ENCODE measurements around the gene INSR. TPM values are rescaled to one million over a fixed set of nuclear protein-coding genes. Genes with fewer than 3 reads are reported as not detected.

Gene INSR
- total and polyA plus RNA-seq, 2 donors (not counting 3 experiments of a cell fraction or from before 2014, with no cell fraction given) = 4.9 to 19.5 TPM

- Histone ChIP-seq H4K20me1 (replicated peaks; ENCODE audit: control insufficient read depth, extremely low read depth, insufficient read depth, low read length) (no peaks in the 10 kb centered on the region), H3K27ac (ENCODE audit: insufficient read depth, low read depth, low read length) (peak overlapping the region; percentile 73), H3K4me2 (ENCODE audit: insufficient read depth, low read length) (no peak overlapping the region), H3K9ac (replicated peaks; ENCODE audit: extremely low read depth, insufficient read depth, low read length) (peak overlapping the region; percentile 22), H3K79me2 (ENCODE audit: control insufficient read depth, insufficient read depth, low read length) (no peaks in the 10 kb centered on the region), H3K36me3 (ENCODE audit: control insufficient read depth in 2 of 2, extremely low read depth in 1 of 2, insufficient read depth in 2 of 2, low read length in 2 of 2) (no peaks in the 10 kb centered on the region), H3K27me3 (ENCODE audit: control insufficient read depth in 2 of 2, insufficient read depth in 2 of 2, low read length in 2 of 2) (peaks cover 0 to 2% of the 10 kb centered on the region in 2 experiments), H2AFZ (ENCODE audit: low read depth, low read length) (no peak overlapping the region), H3K9me3 (replicated peaks; ENCODE audit: control insufficient read depth, insufficient read depth, low read length) (no peaks in the 10 kb centered on the region), H3K4me3 (replicated peaks in 1 of 3; ENCODE audit: insufficient read depth in 1 of 3, low read depth in 1 of 3, low read length in 3 of 3) (no peak overlapping the region), H3K9me1 (replicated peaks; ENCODE audit: control insufficient read depth, extremely low read depth, insufficient read depth, low read length) (no peaks in the 10 kb centered on the region), H3K4me1 (ENCODE audit: control insufficient read depth, extremely low read depth, insufficient read depth, low read length) (peaks cover 19% of the 10 kb centered on the region)
- FAIRE-seq (peak; percentile 96), DNase-seq (ENCODE audit: low read depth, low spot score) (peak; percentile 96)
- BruUV-seq (replicated peaks) = no TSS peak
- TF ChIP-seq POLR2A (IDR thresholded peaks at IDR 0.05; ENCODE audit: low read depth, low read length) = no peak
- peak; percentile 39 for TF ChIP-seq FOS (IDR thresholded peaks at IDR 0.05; ENCODE audit: borderline replicate concordance, insufficient read depth, low read length)
- dilution Hi-C loops (cut with MboI; ENCODE audit: extremely low pct_ligation_motif_present, low sequenced_read_pairs) = no loop called here
- POLR2A ChIA-PET = interaction anchor here (0.6 kb wide), 1 partner anchor 50 kb away, joined by 5 read pairs; no protein-coding TSS in a partner anchor
- intact Hi-C loops (cut with micrococcal nuclease) = loop anchor here (1.0 to 2.0 kb wide), 2 partner anchors 8 to 106 kb away; partner anchors contain the start of gene INSR
- CTCF ChIA-PET = interaction anchor here (0.6 to 1.0 kb wide), 3 partner anchors 40 to 167 kb away, joined by 3 read pairs; no protein-coding TSS in a partner anchor
Observed at GRCh38 chr19:7188698-7189629, 105.2 kb downstream of the INSR start.

- Histone ChIP-seq H3K4me3 (replicated peaks in 1 of 3; ENCODE audit: insufficient read depth in 1 of 3, low read depth in 1 of 3, low read length in 3 of 3) (no peak overlapping the region), H3K27me3 (ENCODE audit: control insufficient read depth in 2 of 2, insufficient read depth in 2 of 2, low read length in 2 of 2) (peaks cover 0 to 2% of the 10 kb centered on the region in 2 experiments), H3K9me1 (replicated peaks; ENCODE audit: control insufficient read depth, extremely low read depth, insufficient read depth, low read length) (no peaks in the 10 kb centered on the region), H2AFZ (ENCODE audit: low read depth, low read length) (no peak overlapping the region), H3K9ac (replicated peaks; ENCODE audit: extremely low read depth, insufficient read depth, low read length) (no peak overlapping the region), H3K27ac (ENCODE audit: insufficient read depth, low read depth, low read length) (no peak overlapping the region), H3K9me3 (replicated peaks; ENCODE audit: control insufficient read depth, insufficient read depth, low read length) (no peaks in the 10 kb centered on the region), H4K20me1 (replicated peaks; ENCODE audit: control insufficient read depth, extremely low read depth, insufficient read depth, low read length) (no peaks in the 10 kb centered on the region), H3K79me2 (ENCODE audit: control insufficient read depth, insufficient read depth, low read length) (no peaks in the 10 kb centered on the region), H3K4me1 (ENCODE audit: control insufficient read depth, extremely low read depth, insufficient read depth, low read length) (peaks cover 29% of the 10 kb centered on the region), H3K36me3 (ENCODE audit: control insufficient read depth in 2 of 2, extremely low read depth in 1 of 2, insufficient read depth in 2 of 2, low read length in 2 of 2) (no peaks in the 10 kb centered on the region), H3K4me2 (ENCODE audit: insufficient read depth, low read length) (no peak overlapping the region)
- dilution Hi-C loops (cut with MboI; ENCODE audit: extremely low pct_ligation_motif_present, low sequenced_read_pairs) (no loop called here), intact Hi-C loops (cut with micrococcal nuclease) (loop anchor here (2.0 kb wide), 1 partner anchor 107 kb away; the partner anchor contains the start of gene INSR)
- DNase-seq (ENCODE audit: low read depth, low spot score) = no peak
- FAIRE-seq = no peak
- no TSS peak for BruUV-seq (replicated peaks)
- ChIA-PET CTCF (interaction anchor here (0.6 kb wide), 1 partner anchor 169 kb away, joined by 3 read pairs; no protein-coding TSS in a partner anchor), POLR2A (interaction anchor here (0.6 kb wide), 2 partner anchors 9 to 49 kb away, joined by 3 to 5 read pairs; no protein-coding TSS in a partner anchor)
- TF ChIP-seq POLR2AphosphoS5 (IDR thresholded peaks at IDR 0.05; ENCODE audit: insufficient read depth, low read depth, low read length) (no peak), GATA2 (IDR thresholded peaks at IDR 0.05; ENCODE audit: insufficient read depth, insufficient read length, low read depth, low read length) (no peak), JUN (IDR thresholded peaks at IDR 0.05; ENCODE audit: borderline replicate concordance, insufficient read depth, insufficient read length, low read depth) (no peak), POLR2A (IDR thresholded peaks at IDR 0.05; ENCODE audit: low read depth, low read length) (no peak), EZH2 (IDR thresholded peaks at IDR 0.05; ENCODE audit: borderline replicate concordance, low read depth, low read length, severe bottlenecking) (no peak), CTCF (IDR thresholded peaks at IDR 0.05; ENCODE audit: extremely low read depth in 1 of 2, insufficient read depth in 1 of 2, low read depth in 1 of 2, low read length in 2 of 2) (no peak), MYC (IDR thresholded peaks at IDR 0.05; ENCODE audit: low read depth, low read length) (no peak), FOS (IDR thresholded peaks at IDR 0.05; ENCODE audit: borderline replicate concordance, insufficient read depth, low read length) (no peak), MAX (IDR thresholded peaks at IDR 0.05; ENCODE audit: insufficient read depth, insufficient read length) (no peak)
Observed at GRCh38 chr19:7187605-7188339, 106.4 kb downstream of the INSR start.

All from endothelial cell of umbilical vein (primary cell).